ENCODE data around the gene CRIP3.

GRCh38 chr6:43301081-43301870 lies 7.3 kb downstream of the CRIP3 start:
- no peak for TF ChIP-seq JUN (IDR thresholded peaks at IDR 0.05; ENCODE audit: low read depth, low read length)
- TF ChIP-seq ASH2L (IDR thresholded peaks at IDR 0.05; ENCODE audit: low read length), result no peak
